HG02870 (cell line): Measurements from ENCODE around the gene SBK3.
"Not testable (repeated sequence)": the region's sequence is repeated elsewhere in the genome, so short reads cannot be mapped to it uniquely, and the experiment has no call there.

Experiments
- ATAC-seq: cut with Tn5 transposase; IDR thresholded peaks from one replicate; pipeline ENCODE4 v1.9.1; 2021; ENCODE audit warnings: mild to moderate bottlenecking, moderate library complexity; ENCODE audit not compliant: unreplicated experiment

SBK3 gene

DNA sequence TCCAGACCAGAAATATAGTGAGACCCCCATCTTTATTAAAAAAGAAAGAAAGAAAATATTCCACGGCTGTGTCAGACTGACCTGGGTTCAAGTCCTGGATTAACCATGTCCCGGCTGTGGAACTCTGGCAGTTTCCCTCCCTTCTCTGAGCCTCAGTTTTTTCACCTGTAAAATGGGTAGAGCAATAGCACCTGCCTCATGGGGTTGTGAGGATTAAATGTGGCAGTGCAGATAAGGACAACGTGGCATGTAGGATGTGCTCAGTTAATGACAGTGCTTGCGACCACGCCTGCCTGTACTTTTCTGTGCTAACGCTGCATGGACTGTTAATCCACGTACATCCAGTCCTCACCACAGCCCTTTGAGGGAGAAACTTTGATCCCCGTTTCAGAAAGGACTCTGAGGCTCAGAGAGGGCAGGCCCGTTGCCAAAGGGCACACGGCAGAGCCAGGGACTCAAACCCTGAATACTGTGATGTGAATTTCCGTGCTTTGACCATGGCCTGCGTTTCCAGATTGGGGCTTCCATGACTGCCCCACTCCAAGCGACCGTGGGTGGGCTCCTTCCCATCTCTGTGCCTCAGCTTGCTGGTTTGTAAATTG lies 24.6 kb downstream of the SBK3 start:
- ATAC-seq: no peak

DNA sequence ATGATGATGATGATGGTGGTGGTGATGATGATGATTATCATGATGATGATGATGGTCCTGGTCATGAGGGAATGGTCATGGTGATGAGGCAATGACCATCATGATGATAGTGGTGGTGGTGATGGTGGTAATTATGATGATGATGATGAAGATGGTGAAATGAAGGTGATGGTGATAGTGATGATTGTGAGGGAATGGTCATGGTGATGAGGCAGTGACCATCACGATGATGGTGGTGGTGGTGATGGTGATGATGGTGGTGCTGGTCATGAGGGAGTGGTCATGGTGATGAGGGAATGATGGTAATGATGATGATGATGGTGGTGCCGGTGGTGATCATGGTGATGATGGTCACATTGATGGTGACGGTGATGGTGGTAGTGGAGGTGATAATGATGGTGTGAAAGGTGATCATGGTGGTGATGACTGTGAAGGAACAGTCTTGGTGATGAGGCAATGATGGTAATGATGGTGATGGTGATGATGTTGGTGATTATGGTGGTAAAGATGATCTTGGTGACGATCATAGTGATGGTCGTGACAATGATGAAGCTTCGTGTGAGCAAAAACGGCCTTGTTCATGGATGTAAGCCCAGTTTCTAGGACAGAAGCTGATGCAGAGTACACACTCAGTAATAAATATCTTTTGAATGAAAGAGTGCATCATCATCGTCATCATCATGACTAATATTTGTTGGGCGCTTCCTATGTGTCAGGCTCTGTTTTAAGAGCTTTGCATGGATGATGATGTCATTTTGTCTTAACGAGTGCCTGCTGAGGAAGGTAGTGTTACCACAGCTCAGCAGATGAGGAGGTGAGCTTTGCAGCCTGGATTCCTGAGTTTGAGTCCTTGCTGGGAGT lies 25.7 kb downstream of the SBK3 start:
- ATAC-seq: no peak

DNA sequence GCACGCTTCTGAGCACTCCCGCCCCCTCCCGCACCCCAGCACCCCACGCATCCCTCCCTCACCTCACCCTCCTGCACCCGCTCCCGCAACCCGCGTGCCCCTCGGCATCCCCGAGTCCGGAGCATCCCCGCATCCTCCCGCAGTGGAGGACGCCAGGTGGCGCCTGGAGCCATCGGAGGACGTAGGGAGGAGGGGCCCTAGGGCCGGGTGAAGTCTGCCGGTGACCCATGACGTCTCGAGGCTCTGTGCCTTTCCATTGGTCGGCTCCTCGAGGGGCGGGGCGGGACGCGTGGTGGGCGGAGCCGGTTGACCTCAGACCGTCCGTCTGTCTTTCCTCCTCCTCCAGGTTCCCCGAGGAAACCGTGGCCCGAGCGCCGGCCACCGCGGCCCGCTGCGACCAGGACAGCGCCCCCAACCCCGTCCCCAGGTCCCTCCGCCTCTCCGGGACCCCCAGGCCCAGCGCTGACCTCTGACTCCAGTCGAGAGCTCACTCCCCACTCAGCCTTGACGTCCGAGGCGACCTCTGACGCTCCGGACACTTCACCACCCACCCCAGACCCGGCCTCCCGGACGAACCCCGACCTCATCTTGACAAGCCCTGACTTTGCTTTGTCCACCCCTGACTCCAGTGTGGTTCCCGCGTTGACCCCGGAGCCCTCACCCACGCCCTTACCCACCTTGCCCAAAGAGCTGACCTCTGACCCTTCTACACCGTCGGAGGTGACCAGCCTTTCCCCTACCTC lies 28.3 kb downstream of the SBK3 start:
- peak; percentile 99 for ATAC-seq

DNA sequence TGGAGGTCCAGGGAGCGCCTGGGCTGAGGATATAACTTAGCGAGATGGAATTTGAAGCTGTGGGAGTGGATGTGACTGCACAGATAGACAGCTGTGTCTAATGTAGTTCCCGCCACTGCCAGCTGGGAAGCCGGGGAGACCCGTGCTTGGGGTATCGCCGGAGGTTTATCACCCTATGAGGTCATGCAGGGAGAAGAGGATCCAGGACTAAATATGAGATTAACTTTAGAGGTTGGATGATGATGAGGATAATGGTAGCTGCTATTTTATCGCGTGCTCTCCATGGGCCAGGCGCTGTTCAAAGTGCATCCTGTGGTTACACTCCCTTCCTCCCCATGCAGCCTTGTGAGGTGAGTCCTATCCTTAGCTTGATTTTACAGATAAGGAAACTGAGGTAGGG lies 37.2 kb downstream of the SBK3 start:
- no peak for ATAC-seq

- no peak for ATAC-seq
These were observed 40.4 kb downstream of the SBK3 start for GRCh38 chr19:55504981-55505380.

DNA sequence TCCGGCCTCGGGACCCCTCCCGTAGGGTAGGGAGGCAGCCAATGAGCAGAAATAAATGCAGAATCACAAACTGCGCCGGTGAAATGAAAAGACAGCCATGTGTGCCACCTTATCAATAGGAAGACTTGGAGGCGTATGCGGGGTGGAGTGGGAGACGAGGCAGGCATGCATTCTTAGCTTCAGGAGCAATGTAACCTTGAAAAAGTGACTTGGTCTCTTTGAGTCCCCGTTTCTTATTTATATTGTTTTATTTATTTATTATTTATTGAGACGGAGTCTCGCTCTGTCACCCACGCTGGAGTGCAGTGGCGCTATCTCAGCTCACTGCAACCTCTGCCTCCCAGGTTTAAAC lies 41.1 kb downstream of the SBK3 start:
- no peak for ATAC-seq

GRCh38 chr19:55503502-55504251 lies 41.7 kb downstream of the SBK3 start:
- ATAC-seq: peak; percentile 94

GRCh38 chr19:55503157-55503501 lies 42.2 kb downstream of the SBK3 start:
- ATAC-seq: no peak

- no peak for ATAC-seq
These were observed 43.0 kb downstream of the SBK3 start for GRCh38 chr19:55502197-55502952.

DNA sequence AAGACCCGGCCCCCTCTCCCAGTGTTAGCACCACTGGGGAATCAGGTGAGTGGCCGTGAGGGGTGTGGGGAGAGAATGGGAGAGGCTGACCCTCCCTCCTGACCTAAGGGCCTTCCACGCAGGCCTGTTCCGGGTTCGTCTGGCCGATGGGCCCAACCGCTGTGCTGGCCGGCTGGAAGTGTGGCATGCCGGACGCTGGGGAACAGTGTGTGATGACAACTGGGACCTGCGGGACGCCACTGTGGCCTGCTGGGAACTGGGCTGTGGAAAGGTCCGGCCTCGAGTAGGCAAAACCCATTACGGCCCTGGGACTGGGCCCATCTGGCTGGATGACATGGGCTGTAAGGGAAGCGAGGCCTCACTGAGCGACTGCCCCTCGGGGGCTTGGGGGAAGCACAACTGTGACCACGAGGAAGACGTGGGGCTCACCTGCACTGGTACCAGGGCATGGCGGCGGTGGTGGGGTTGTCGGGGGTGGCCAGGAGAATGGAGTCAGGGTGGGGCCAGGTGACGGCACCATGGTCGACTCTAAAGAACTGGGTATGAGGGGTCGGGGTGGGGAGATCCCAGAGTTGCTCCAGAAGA lies 44.9 kb downstream of the SBK3 start:
- no peak for ATAC-seq

DNA sequence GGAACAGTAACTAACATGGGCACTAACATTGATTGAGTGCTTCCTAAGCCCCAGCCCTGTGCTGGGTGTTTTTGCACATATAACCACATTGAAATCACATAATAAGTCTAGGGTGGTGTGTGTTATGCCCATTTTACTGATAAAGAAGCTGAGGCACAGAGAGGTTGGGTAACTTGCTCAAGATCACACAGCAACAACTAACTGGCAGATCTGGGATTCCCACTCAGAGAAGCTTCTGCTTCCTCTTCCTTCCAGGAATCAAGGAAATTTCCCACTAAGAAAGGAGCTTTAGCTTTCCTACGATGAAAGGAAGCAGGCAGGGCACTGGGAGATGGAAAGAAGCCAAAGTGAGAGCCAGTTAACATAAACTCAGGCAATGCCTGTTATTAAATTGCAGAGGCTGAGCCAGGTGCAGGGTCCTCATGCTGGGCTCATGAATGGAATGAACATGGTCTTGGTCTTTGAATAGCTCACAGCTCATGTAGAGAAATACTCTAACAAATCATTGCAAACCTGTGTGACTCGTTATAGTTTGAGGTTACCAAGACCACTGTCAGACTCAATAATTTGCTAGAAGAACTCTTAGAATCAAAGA lies 47.0 kb downstream of the SBK3 start:
- ATAC-seq: no peak

GRCh38 chr19:55497763-55498162 lies 47.6 kb downstream of the SBK3 start:
- ATAC-seq: no peak

DNA sequence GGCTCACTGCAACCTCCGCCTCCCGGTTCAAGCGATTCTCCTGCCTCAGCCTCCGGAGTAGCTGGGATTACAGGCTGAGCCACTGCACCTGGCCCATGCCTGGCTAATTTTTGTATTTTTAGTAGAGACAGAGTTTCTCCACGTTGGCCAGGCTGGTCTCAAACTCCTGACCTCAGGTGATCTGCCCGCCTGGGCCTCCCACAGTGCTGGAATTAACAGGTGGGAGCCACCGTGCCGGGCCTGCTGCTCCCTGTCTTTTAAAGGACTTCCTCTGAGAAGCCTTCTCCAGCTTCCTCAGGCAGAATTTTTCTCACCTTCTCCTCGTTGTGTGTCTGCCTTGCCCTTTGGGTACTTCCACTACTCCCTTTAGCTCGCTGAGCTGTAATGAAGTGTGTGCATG lies 48.5 kb downstream of the SBK3 start:
- ATAC-seq: not testable (repeated sequence)

DNA sequence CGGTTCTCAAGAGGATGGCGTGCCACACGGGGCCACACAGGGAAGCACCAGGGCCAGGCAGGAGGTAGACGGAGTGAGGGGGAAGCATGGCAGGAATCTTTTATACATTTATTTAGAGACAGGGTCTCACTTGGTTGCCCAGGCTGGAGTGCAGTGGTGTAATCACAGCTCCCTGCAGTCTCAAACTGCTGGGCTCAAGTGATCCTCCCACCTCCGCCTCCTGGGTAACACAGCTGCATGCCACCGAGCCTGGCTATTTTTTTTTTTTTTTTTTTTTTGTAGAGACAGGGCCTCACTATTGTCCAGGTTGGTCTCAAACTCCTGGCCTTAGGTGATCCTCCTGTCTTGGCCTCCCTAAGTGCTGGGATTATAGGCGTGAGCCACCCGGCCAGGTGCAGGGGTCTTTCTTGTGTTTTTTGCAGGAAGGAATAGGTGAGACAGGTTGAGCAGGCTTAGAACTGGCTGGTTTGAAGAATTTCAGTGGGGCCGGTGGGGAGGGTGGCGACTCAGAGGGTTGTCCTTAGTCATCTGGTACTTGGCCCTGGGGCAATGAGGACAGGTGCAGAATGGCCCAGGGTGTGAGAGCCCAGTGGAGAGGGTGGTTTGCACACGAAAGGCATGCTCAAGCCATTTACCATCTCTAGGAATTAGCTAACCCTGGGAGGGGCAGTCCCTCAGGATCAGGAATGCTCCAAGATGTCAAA lies 49.5 kb downstream of the SBK3 start:
- no peak for ATAC-seq

GRCh38 chr19:55494172-55494761 lies 51.1 kb downstream of the SBK3 start:
- no peak for ATAC-seq

DNA sequence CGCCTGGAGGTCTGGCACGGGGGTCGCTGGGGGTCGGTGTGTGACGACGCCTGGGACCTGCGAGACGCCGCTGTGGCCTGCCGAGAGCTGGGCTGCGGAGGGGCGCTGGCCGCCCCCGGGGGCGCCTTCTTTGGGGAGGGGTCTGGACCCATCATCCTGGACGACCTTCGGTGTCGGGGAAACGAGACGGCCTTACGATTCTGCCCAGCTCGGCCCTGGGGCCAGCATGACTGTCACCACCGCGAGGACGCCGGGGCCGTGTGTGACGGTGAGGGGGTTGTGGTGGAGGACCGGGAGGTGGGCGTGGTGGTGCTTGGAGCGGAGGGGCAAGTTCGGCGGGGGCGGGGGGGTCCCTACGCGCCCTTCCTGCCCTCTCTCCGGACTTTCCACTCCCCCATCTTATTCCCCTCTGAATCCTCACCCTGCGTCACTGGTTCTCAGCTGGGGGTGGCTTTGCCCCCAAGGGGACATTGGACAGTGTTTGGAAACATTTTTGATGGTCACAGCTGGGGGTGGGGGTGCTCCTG lies 51.6 kb downstream of the SBK3 start:
- ATAC-seq: no peak

- ATAC-seq: no peak
These were observed 52.2 kb downstream of the SBK3 start for GRCh38 chr19:55493052-55493644.

GRCh38 chr19:55492362-55492944 lies 52.9 kb downstream of the SBK3 start:
- no peak for ATAC-seq
